Heart left ventricle (tissue), 13 donors: ENCODE data around the gene ATP6V0C.

Source experiments
- POLR2A ChIP-seq, 2 donors: fragments of 450-650 bp; IDR thresholded peaks; one replicate each; pipeline ENCODE4 v1.6.1; 2017; ENCODE audit warnings: antibody characterized with exemption in 2 of 2, mild to moderate bottlenecking in 2 of 2, moderate library complexity in 2 of 2
- TF ChIP-seq, protein P1 (sequence below), 12 donors: fragments of 200-600 bp; sonication (generic) in 4 of 12; IDR thresholded peaks; one replicate each; pipeline versions ENCODE4 v1.5.0 to v1.8.0; 2018 to 2022; ENCODE audit warnings: antibody characterized with exemption in 12 of 12, mild to moderate bottlenecking in 5 of 12
- donor health status: ischemic (EF 13 %, LVEDD 7.1; RV severe dilation, severe dysfunction).
- donor health status: DM: no; HTN: yes; CAD: no.
- donor health status: DM: no; HTN: no; CAD: no.
- donor health status: ischemic (EF 25% LVEDD 6.9; RV normal size, moderate dysfunction).
- donor health status: ischemic (EF 25% LVEDD 5.7; RV mildly dilated, moderate dysfunction).
- donor health status: ischemic (EF 35%, LVEDD 5.7; RV mildly dilated, moderate dysfunction).
- donor health status: nonischemic (EF 11% LVEDD 7.7; RV severe dilation, severe dysfunction).
- donor health status: DM: yes; HTN: yes; CAD: no.
- donor health status: PGD.
- donor health status: ischemic (EF 29% LVEDD 5.4; RV normal size, mild dysfunction).
- donor health status: nonischemic (EF 23%, LVEDD 6.1; RV moderate dilation, normal function).

DNA sequence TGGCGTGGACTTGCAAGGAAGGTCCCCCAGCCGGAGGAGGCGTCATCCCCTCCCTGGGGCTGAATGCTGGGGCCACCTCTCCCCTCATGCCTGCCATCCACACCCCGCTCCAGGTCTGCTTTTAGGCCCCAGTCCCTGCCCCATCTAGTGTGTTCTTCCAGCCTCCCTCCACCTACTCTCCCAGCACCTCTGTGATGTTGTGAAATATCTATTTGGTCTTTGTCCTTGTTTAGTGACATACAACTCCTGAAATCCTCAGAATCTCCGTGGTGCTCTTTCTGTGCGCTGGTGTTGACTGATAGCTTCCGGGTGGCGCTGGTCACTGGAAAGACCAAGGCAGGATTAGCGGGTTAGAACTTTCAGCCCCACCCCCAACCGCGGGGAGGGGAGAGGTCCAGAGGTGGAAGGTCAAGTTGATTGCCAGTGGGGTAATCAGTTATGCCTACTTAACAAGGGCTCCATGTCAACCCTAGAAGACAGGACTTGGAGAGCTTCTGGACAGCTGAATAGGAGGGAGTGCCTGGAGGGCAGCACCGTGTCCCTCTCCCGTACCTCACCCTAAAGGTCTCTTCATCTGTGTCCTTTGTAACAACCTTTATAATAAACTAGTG lies 28.7 kb upstream of the ATP6V0C start:
- TF ChIP-seq, protein P1, sequence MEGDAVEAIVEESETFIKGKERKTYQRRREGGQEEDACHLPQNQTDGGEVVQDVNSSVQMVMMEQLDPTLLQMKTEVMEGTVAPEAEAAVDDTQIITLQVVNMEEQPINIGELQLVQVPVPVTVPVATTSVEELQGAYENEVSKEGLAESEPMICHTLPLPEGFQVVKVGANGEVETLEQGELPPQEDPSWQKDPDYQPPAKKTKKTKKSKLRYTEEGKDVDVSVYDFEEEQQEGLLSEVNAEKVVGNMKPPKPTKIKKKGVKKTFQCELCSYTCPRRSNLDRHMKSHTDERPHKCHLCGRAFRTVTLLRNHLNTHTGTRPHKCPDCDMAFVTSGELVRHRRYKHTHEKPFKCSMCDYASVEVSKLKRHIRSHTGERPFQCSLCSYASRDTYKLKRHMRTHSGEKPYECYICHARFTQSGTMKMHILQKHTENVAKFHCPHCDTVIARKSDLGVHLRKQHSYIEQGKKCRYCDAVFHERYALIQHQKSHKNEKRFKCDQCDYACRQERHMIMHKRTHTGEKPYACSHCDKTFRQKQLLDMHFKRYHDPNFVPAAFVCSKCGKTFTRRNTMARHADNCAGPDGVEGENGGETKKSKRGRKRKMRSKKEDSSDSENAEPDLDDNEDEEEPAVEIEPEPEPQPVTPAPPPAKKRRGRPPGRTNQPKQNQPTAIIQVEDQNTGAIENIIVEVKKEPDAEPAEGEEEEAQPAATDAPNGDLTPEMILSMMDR (IDR thresholded peaks at IDR 0.05): no peak
- TF ChIP-seq POLR2A (IDR thresholded peaks at IDR 0.05): no peak
